ENCODE results near the gene VAMP8. TPM values are rescaled to one million over a fixed set of nuclear protein-coding genes. Genes with fewer than 3 reads are reported as not detected.

Gene VAMP8
- total and polyA plus RNA-seq, 2 of the 8 experiments (the other 6 are each of a cell fraction or from before 2014, with no cell fraction given) = 34.4 to 69.7 TPM

GRCh38 chr2:85540133-85540648, 37.2 kb upstream of the VAMP8 start:
- H4K91ac ChIP-seq (replicated peaks; ENCODE audit: insufficient read length, low read length) = no peak overlapping the region
- POLR2A ChIA-PET (ENCODE audit: partially characterized antibody) = interaction anchor here (0.6 to 38.6 kb wide), 37 partner anchors 8 to 792 kb away, joined by 3 to 1889 read pairs (median 7); partner anchors contain the start of genes C2orf68, CAPG, ELMOD3 and GGCX
- no peak overlapping the region; the same call in 1 of the 2 replicates for H2AK5ac ChIP-seq (ENCODE audit: low read depth, low read length)
- H3K4me3 ChIP-seq (ENCODE audit: extremely low read depth in 1 of 4, insufficient read depth in 2 of 4, low read depth in 3 of 4, low read length in 4 of 4) = peak overlapping the region; percentile 87 to 100 (median 98)
- peak overlapping the region; percentile 82 for H4K5ac ChIP-seq (ENCODE audit: insufficient read length, low read depth, low read length)
- DNase-seq (ENCODE audit: low read depth in 1 of 2, low spot score in 2 of 2) = no peak
- peaks cover 25 to 30% of the 10 kb centered on the region in 2 experiments for H4K20me1 ChIP-seq (replicated peaks in 1 of 2; ENCODE audit: control insufficient read depth in 1 of 2, insufficient read depth in 2 of 2, low read length in 2 of 2)
- H3K23me2 ChIP-seq (ENCODE audit: low read depth, low read length) = no peaks in the 10 kb centered on the region; the same call in 1 of the 2 replicates
- no peak overlapping the region; the same call in 1 of the 2 replicates for H2BK12ac ChIP-seq (ENCODE audit: low read depth, low read length)
- H3K23ac ChIP-seq (ENCODE audit: insufficient read length) = no peak overlapping the region
- peaks cover 26 to 49% of the 10 kb centered on the region in 2 experiments for H3K79me2 ChIP-seq (ENCODE audit: control insufficient read depth in 1 of 2, insufficient read depth in 2 of 2, low read length in 2 of 2)
- no peaks in the 10 kb centered on the region for H3K27me3 ChIP-seq (replicated peaks in 1 of 4; ENCODE audit: control insufficient read depth in 3 of 4, extremely low read depth in 1 of 4, insufficient read depth in 3 of 4, low read length in 3 of 4)
- no peak overlapping the region for H2BK15ac ChIP-seq (ENCODE audit: low read length)
- 1% methylated on average over 11 of the region's 11 CpGs; no CpG with 5 or more reads in 1 of the 2 experiments for WGBS, 2 experiments (ENCODE audit: extremely low coverage in 1 of 2, insufficient coverage in 1 of 2, insufficient read length in 1 of 2, insufficient replicate concordance in 2 of 2, low coverage in 1 of 2, low lambda C conversion rate in 2 of 2, missing lambda C conversion rate in 1 of 2)
- H3K4ac ChIP-seq (replicated peaks; ENCODE audit: insufficient read length, low read depth, low read length) = peak overlapping the region; percentile 80
- H3K9me3 ChIP-seq (ENCODE audit: insufficient read depth in 2 of 2, low read depth in 1 of 2, low read length in 1 of 2) = no peaks in the 10 kb centered on the region
- H3K56ac ChIP-seq (replicated peaks; ENCODE audit: insufficient read length, low read depth, low read length) = peak overlapping the region; percentile 20
- TF ChIP-seq SUZ12 (IDR thresholded peaks at IDR 0.05; ENCODE audit: low read length) (no peak), SAP30 (IDR thresholded peaks at IDR 0.05; ENCODE audit: insufficient read depth, insufficient replicate concordance, low read length) (peak; percentile 66), POLR2A (IDR thresholded peaks at IDR 0.05; ENCODE audit: control extremely low read depth in 1 of 2, low read depth in 2 of 2, low read length in 2 of 2) (peak in 1 of 2 experiments; percentile 7)
- TF ChIP-seq, protein P1, sequence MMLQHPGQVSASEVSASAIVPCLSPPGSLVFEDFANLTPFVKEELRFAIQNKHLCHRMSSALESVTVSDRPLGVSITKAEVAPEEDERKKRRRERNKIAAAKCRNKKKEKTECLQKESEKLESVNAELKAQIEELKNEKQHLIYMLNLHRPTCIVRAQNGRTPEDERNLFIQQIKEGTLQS (IDR thresholded peaks at IDR 0.05; ENCODE audit: insufficient read depth, low read depth, low read length) = no peak
- no peak for FAIRE-seq
- peak overlapping the region; percentile 100 for H3K27ac ChIP-seq (ENCODE audit: low read depth, low read length)
- no peak overlapping the region; the same call in 1 of the 2 replicates for H3K18ac ChIP-seq (ENCODE audit: extremely low read depth, low read length)
- H2AFZ ChIP-seq (ENCODE audit: low read length) = no peak overlapping the region
- no peak overlapping the region; the same call in 1 of the 2 replicates for H4K8ac ChIP-seq (ENCODE audit: extremely low read depth, insufficient read depth, low read length)
- peaks cover 2 to 7% (median 5%) of the 10 kb centered on the region in 4 experiments; a peak in 4 of 7 replicates for H3K4me1 ChIP-seq (replicated peaks in 1 of 4; ENCODE audit: control insufficient read depth in 3 of 4, insufficient read depth in 4 of 4, low read length in 3 of 4)
- H2BK20ac ChIP-seq (ENCODE audit: low read length) = no peak overlapping the region
- peak overlapping the region; percentile 100 for H2BK5ac ChIP-seq (ENCODE audit: low read depth, low read length)
- H3K4me2 ChIP-seq (ENCODE audit: insufficient read depth in 1 of 2, low read depth in 2 of 2, low read length in 2 of 2) = peak overlapping the region; percentile 77 to 85
- no peaks in the 10 kb centered on the region for H3K79me1 ChIP-seq (ENCODE audit: low read depth, low read length)
- CTCF ChIA-PET (ENCODE audit: partially characterized antibody) = interaction anchor here (0.6 to 7.3 kb wide), 13 partner anchors 9 to 185 kb away, joined by 3 to 84 read pairs (median 4); partner anchors contain the start of gene SH2D6
- no peak overlapping the region for H2BK120ac ChIP-seq (replicated peaks; ENCODE audit: low read depth, low read length)
- H3K36me3 ChIP-seq (ENCODE audit: control insufficient read depth in 2 of 4, insufficient read depth in 4 of 4, low read length in 3 of 4) = peaks cover 31 to 55% (median 40%) of the 10 kb centered on the region in 4 experiments
- no peak overlapping the region for H3K14ac ChIP-seq (ENCODE audit: insufficient read length)
- H3K9ac ChIP-seq (replicated peaks in 1 of 4; ENCODE audit: extremely low read depth in 1 of 4, low read depth in 3 of 4, low read length in 3 of 4) = peak overlapping the region; percentile 90 to 100 (median 100)

Data from H1 (cell line).